CD4-positive, alpha-beta T cell treated with Interleukin-6 for 4 hours (primary cell): Measurements from ENCODE around the gene ANKRD36C.
A peak's percentile ranks its signal among the peaks of the same experiment; 100 is the strongest.
"Not testable (repeated sequence)": the region's sequence is repeated elsewhere in the genome, so short reads cannot be mapped to it uniquely, and the experiment has no call there.

ENCODE experiments used
- DNase-seq: peaks from one replicate; pipeline ENCODE4 v3.0.0-alpha.2; 2020; ENCODE audit warnings: mixed read lengths

Gene ANKRD36C

DNA sequence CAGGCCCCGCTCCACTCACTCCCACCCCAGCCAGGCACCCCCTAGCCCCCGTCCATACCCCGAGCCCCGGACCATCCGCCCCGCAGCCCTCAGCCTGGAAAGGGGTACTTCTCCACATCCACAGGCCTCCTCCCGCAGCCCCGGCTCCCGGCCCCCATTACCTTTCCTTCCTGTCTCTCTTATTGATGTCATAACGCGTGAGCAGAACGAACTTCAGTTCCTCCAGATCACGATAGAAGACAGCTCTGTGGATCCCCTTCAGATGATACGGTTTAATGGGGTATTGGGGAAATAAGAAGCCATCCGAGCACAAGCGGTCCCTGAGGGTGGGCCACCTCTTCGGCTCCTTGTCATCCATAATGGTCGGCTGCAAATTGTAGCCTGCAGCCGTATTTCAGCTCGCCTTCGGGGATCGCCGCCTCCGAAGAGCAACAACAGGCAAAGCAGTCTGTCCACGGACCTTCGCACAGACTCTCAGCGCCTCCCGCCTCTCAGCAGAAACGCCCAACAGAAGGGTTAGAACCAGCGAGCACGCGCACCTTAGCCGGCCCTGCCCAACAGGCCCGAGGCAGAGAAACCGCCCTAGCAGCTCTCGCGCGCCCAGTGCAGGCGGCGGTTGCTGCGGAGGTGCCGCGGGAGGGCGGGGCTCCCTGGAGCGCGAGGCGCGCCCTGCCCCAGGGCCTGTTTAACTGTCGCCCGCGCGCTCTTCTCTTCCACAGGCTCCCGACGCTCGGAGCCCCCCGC lies at the start of gene ANKRD36C:
TSS of gene ANKRD36C (minus strand) at position 474 of the 744 bp plus-strand sequence. CDS start at position 358, 116 bp downstream.
- peak; percentile 23 for DNase-seq

- DNase-seq: not testable (repeated sequence)
Measured at GRCh38 chr2:96035554-96035953, 43.9 kb upstream of the ANKRD36C start.

DNA sequence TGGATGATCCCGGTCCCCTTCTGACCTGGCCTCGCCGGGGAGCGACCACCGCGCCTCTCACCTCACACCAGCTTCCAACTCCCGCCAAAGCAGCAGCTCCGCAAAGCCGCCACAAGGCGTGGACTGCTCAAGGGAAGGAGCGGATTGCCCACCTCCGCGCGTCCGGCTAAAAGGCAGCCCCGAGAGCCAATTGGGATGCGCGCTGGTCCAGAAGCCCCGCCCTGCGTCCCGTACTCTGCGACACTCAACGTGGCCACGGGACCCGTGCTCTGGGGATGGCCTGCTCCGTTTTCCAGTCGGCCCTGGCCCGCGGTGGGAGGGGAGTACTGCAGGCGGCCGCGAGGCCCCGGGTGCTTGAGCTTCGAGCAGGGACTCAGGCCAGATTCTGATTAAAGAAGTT lies 43.2 kb upstream of the ANKRD36C start, which contains the start of gene GPAT2:
TSS of gene GPAT2 (minus strand) at position 125 of the 400 bp plus-strand sequence. CDS start 2,557 bp downstream, outside the sequence.
- not testable (repeated sequence) for DNase-seq

- not testable (repeated sequence) for DNase-seq
Measured at GRCh38 chr2:96033997-96034396, 42.4 kb upstream of the ANKRD36C start.

DNA sequence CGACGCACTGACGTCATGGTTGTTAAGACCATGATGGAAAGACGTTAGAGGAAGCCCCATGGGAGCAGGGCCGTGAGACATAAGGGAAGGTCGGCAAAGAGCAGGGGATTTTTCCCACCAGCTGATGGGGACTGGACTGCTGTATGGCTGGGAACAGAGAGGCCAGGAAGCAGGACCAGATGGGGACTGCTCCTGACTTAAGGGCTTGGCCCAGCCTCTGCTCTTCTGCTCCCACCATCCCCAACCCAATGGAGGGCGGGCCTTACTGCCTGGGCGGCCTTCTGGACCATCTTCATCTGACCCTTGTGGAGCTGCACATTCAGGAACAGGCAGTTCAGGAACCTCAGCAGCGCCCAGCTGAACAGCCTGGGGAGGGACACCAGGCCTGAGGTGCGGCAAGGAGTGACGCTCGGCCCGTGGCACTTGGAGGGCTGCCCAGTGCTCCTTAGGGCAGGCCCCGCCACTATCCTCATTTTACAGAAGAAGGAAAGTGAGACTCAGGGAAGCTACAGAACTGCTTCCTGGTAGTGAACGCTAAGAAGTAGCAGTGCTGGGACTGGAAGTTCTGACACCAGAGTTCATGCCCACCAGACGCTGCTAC lies 36.2 kb upstream of the ANKRD36C start:
- not testable (repeated sequence) for DNase-seq

- DNase-seq: not testable (repeated sequence)
Measured at GRCh38 chr2:96025755-96026154, 34.1 kb upstream of the ANKRD36C start.

GRCh38 chr2:96025194-96025492 lies 33.5 kb upstream of the ANKRD36C start:
- no peak for DNase-seq

- DNase-seq: no peak
Measured at GRCh38 chr2:96024336-96025193, 32.9 kb upstream of the ANKRD36C start.

GRCh38 chr2:96023701-96024100 lies 32.1 kb upstream of the ANKRD36C start:
- DNase-seq: not testable (repeated sequence)

DNA sequence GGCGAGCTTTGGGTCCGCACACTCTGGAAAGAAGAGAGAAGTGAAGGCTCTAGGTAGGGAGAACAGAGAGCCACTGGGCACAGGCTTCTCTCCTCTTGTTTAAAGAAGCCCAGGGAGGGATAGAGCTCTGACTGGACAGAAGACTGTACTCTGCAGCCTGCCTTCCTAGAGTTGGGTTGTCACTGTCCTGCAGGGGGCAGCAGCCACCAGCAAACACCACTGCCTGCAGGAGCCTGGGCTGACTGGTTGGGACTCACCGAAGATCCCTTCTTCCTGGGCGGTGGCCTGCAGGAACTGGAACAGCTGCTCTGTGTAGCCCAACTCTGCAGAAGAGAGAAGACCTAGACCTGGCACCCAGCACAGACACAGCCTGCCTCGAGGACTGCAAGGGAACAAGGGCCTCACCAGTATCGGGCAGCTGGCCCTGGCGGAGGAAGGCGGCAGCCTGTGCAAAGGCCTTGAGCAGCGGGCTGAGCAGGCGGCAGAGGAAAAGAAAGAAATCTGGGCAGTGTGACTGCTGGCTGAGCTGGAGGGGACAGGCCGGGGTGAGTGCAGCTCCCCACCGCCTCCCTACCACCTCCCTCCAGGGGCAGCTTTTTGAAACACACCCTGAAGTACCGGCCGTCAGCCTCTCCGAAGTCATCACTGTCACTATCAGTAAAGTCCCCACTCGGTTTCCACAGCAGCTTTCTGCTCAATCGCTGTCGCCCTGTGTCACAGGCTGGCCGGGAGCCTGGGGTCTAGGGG lies 31.2 kb upstream of the ANKRD36C start:
- peak; percentile 84 for DNase-seq

GRCh38 chr2:96022126-96022525 lies 30.5 kb upstream of the ANKRD36C start:
- not testable (repeated sequence) for DNase-seq

DNA sequence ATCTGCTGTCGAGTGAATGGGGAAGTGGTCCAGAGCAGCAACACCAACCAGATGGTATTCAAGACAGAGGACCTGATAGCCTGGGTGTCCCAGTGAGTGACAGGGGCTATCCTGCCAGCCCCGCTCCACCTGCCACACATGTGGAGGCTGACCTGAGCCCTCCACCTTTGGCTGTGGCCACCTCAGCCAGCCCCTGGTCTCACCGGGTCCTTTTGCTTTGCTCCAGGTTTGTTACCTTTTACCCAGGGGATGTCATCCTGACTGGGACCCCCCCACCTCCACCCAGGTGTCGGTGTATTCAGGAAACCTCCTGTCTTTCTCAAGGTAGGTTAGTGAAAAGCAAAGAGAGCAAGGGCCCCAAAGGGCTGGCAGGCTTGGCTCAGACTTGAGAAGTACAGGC lies 29.5 kb upstream of the ANKRD36C start:
- not testable (repeated sequence) for DNase-seq

DNA sequence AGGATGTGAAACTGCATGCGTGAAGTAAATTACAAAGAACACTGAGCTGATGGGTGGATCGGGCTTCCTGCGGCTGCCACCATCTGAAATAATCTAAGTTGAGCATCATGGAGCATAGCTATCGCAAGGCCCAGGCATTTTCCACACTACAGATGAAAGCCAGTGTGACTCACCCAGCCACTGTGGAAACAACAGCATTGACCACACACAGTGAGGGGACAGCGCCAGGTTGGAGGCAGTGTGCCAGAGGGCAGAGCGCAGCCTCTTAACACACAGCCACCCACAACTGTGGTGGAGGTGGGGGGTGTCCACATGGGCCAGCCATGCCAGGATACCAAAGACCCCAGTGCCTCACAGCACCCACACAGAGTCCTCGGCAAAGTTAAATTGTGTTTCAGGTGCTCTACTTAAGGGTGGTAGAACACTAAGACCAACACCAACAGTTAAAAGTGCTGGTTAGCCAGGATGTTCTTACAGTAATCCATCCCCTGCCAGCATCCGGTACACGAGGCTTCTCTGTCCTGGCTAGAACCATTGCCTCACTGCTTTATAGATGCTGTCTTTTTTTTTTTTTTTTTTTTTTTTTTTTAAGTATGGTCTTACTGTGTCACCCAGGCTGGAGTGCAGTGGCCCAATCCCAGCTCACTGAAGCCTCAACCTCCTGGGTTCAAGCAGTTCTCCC lies 28.4 kb upstream of the ANKRD36C start:
- DNase-seq: not testable (repeated sequence)

DNA sequence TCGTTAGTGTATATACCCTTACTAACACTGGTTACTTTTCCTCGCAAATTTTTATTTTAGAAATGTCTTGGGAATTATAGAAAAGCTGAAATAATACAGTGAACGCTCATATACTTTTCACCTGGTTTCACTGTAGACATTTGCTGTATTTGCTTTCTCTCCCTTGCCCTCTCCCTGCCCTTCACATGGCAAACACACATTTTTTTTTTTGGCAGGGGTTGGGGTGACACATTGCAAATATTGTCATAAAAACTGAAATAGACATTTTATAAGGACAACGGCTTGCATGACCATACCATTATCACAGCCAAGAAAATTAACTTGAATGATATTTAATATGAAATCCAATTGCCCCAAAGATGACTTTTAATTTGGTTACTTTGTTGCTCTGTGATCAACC lies 24.7 kb upstream of the ANKRD36C start:
- DNase-seq: not testable (repeated sequence)

DNA sequence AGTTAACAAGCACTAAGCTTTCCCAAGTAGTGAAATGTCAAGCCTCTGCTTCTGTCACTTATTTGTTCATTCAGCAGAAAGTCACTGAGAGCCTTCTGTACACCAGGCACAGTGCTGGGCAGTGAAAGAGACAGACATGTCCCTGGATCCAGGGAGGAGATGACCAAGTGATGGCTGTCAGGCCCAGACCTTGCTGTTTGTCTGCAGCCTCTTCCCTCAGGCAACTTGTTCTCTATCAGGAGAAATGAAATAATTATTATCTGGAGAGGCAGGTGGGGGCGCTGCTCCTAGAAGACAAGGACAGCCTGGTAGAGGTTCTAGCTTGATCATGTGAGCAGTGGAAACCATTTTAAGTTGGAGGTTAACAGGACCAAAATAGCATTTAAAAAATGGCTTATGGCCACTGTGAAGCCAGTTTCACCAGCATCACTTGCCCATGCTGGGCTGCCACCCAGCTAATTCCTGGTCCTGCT lies 21.2 kb upstream of the ANKRD36C start:
- DNase-seq: not testable (repeated sequence)

DNA sequence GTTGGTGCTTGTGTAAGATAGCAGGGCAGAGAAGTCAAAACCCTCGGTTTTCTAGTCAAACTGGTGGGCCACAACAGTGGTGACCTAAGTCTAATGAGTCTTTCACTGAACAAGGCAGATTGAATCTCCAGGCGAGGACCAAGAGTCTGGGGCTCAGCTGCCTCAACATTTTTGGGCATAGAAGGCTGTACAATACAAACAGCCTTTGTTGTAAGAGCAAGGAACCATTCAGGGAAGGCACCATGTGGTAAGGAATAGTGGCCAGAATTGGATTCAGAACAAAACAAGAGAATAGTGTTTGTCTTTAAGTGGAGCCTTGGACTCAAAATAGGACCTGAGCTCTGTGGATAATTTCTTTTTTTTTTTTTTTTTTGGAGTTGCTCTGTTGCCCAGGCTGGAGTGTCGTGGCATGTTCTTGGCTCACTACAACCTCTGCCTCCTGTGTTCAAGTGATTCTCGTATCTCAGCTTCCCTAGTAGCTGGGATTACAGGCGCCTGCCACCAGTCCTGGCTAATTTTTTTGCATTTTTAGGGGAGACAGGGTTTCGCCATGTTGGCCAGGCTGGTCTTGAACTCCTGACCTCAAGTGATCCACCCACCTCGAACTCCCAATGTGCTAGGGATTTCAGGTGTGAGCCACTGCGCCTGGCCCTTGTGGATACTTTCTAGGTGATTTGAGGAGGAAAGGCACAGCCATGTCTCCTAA lies 20.6 kb upstream of the ANKRD36C start:
- DNase-seq: not testable (repeated sequence)

DNA sequence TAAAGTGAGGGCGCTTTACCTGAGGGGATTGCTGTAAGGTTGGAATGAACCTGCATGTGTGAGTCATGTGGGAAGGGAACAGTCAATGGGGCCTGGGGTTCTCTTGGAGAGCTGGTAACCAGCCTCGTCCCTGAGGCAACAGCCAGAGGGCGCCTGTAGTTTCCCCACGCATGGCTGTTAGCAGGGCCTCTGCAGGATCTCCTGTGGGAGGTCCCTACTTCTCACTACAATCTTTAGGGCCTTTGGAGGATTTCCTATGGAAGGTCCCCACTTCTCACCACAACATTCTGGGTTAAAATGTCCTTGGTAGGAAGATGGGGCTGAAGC lies 19.5 kb upstream of the ANKRD36C start:
- peak; percentile 27 for DNase-seq

GRCh38 chr2:96010320-96011128 lies 18.9 kb upstream of the ANKRD36C start:
- peak; percentile 99 for DNase-seq

GRCh38 chr2:96009833-96010232 lies 18.2 kb upstream of the ANKRD36C start:
- not testable (repeated sequence) for DNase-seq

DNA sequence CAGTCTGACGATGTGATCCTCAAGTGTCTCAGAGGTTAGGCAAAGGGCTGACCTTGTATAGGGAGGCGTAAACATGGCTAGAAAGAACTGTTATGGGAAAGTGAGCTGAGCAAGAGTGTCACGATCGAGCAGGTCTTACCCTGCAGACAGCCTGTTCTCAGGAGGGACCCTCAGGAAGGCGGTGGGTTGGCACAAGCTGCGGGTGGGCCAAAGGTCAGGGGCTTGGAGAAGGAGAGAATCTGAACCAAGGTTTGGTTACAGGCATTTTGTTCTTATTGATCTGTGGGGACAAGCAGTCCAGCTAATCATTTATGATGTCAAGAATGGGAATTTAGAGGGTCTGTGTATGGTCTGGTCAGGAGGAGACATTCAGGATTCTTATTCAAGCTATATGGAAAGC lies 16.4 kb upstream of the ANKRD36C start:
- DNase-seq: not testable (repeated sequence)
